SK-N-SH treated with all-trans-retinoic acid at 6 μM for 48 hours (cell line): ENCODE measurements around the gene SLC2A8.

Experiments
- OSR1 ChIP-seq: fragments of 250-450 bp; sonication (Bioruptor Pico); IDR thresholded peaks from 2 replicates; pipeline ENCODE4 v1.8.0; 2022; ENCODE audit warnings: moderate library complexity, mild to moderate bottlenecking, inconsistent platforms
- TCF4 ChIP-seq: fragments of 250-450 bp; sonication (Bioruptor Pico); IDR thresholded peaks from 2 replicates; pipeline ENCODE4 v1.8.0; 2021; ENCODE audit warnings: mild to moderate bottlenecking, moderate library complexity, borderline replicate concordance
- TF ChIP-seq, protein P1 (sequence below): fragments of 250-450 bp; sonication (Bioruptor Pico); IDR thresholded peaks from 2 replicates; pipeline ENCODE4 v1.5.0; 2020; ENCODE audit warnings: mild to moderate bottlenecking, moderate library complexity

DNA sequence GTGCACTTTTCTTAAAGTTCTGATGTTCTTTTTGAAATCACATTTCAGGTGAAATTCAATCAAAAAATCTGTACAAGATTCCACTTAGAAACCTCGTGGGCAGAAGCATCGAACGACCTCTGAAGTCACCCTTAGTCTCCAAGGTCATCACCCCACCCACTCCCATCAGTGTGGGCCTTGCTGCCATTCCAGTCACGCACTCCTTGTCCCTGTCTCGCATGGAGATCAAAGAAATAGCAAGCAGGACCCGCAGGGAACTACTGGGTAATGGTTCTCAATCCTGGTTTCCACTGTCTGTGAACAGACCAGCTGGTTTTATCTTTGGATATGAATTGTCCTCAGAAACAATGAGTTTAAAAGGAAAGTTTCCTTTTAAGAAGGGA lies 8.1 kb upstream of the SLC2A8 start:
- TF ChIP-seq TCF4 (CRISPR knock-in tag) = no peak
- TF ChIP-seq, protein P1, sequence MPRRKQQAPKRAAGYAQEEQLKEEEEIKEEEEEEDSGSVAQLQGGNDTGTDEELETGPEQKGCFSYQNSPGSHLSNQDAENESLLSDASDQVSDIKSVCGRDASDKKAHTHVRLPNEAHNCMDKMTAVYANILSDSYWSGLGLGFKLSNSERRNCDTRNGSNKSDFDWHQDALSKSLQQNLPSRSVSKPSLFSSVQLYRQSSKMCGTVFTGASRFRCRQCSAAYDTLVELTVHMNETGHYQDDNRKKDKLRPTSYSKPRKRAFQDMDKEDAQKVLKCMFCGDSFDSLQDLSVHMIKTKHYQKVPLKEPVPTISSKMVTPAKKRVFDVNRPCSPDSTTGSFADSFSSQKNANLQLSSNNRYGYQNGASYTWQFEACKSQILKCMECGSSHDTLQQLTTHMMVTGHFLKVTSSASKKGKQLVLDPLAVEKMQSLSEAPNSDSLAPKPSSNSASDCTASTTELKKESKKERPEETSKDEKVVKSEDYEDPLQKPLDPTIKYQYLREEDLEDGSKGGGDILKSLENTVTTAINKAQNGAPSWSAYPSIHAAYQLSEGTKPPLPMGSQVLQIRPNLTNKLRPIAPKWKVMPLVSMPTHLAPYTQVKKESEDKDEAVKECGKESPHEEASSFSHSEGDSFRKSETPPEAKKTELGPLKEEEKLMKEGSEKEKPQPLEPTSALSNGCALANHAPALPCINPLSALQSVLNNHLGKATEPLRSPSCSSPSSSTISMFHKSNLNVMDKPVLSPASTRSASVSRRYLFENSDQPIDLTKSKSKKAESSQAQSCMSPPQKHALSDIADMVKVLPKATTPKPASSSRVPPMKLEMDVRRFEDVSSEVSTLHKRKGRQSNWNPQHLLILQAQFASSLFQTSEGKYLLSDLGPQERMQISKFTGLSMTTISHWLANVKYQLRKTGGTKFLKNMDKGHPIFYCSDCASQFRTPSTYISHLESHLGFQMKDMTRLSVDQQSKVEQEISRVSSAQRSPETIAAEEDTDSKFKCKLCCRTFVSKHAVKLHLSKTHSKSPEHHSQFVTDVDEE (CRISPR knock-in tag) = no peak
- TF ChIP-seq OSR1 = no peak
